ENCODE data around the gene KLF7. TPM values are rescaled to one million over a fixed set of nuclear protein-coding genes. Genes with fewer than 3 reads are reported as not detected.

The KLF7 gene
- total and polyA plus RNA-seq, 7 donors: 1.1 to 13.5 (median 5.4) TPM

GRCh38 chr2:207133820-207134519, 31.8 kb downstream of the KLF7 start:
- Histone ChIP-seq H3K27ac (peak overlapping the region; percentile 66), H3K9me3 (no peaks in the 10 kb centered on the region), H3K27me3 (ENCODE audit: insufficient read depth in 3 of 3, low read length in 2 of 3) (no peaks in the 10 kb centered on the region), H3K36me3 (ENCODE audit: insufficient read depth in 1 of 2, low read depth in 1 of 2) (no peaks in the 10 kb centered on the region), H3K4me3 (peak overlapping the region; percentile 5), H3K4me1 (peaks cover 28% of the 10 kb centered on the region)
- peak; percentile 82 to 94 (median 92) for ATAC-seq
- TF ChIP-seq CTCF (IDR thresholded peaks at IDR 0.05): no peak
- intact Hi-C loops (cut with DNase I): no loop called here
- WGBS, 3 donors: 20 to 25% (median 22%) methylated on average over 13 of the region's 13 CpGs
- DNase-seq: peak; percentile 63 to 81

GRCh38 chr2:207133458-207133819, 32.3 kb downstream of the KLF7 start:
- WGBS, 3 donors: 51 to 68% (median 56%) methylated on average over 6 of the region's 6 CpGs
- Histone ChIP-seq H3K9me3 (no peaks in the 10 kb centered on the region), H3K36me3 (ENCODE audit: insufficient read depth in 1 of 2, low read depth in 1 of 2) (no peaks in the 10 kb centered on the region), H3K4me3 (peak overlapping the region; percentile 5), H3K27ac (peak overlapping the region; percentile 66), H3K4me1 (peaks cover 28% of the 10 kb centered on the region), H3K27me3 (ENCODE audit: insufficient read depth in 3 of 3, low read length in 2 of 3) (no peaks in the 10 kb centered on the region)
- DNase-seq (no peak), ATAC-seq (peak in 3 of 4 donors; percentile 35 to 59 (median 42))
- intact Hi-C loops (cut with DNase I): no loop called here
- TF ChIP-seq CTCF (IDR thresholded peaks at IDR 0.05): no peak

GRCh38 chr2:207132019-207132418, 33.7 kb downstream of the KLF7 start:
- H3K36me3 ChIP-seq (ENCODE audit: insufficient read depth in 1 of 2, low read depth in 1 of 2): no peaks in the 10 kb centered on the region
- H3K9me3 ChIP-seq: no peaks in the 10 kb centered on the region
- DNase-seq: no peak
- ATAC-seq: no peak
- no peaks in the 10 kb centered on the region for H3K27me3 ChIP-seq (ENCODE audit: insufficient read depth in 3 of 3, low read length in 2 of 3)
- intact Hi-C loops (cut with DNase I): no loop called here
- no peak for TF ChIP-seq CTCF (IDR thresholded peaks at IDR 0.05)
- H3K4me1 ChIP-seq: peaks cover 28% of the 10 kb centered on the region
- H3K27ac ChIP-seq: peak overlapping the region; percentile 50
- no peak overlapping the region for H3K4me3 ChIP-seq

- 14 to 60% (median 16%) methylated on average over 2 of the region's 2 CpGs for WGBS, 3 donors
- intact Hi-C loops (cut with DNase I): no loop called here
- Histone ChIP-seq H3K4me3 (no peak overlapping the region), H3K4me1 (peaks cover 26% of the 10 kb centered on the region), H3K27me3 (ENCODE audit: insufficient read depth in 3 of 3, low read length in 2 of 3) (no peaks in the 10 kb centered on the region), H3K9me3 (no peaks in the 10 kb centered on the region), H3K36me3 (ENCODE audit: insufficient read depth in 1 of 2, low read depth in 1 of 2) (no peaks in the 10 kb centered on the region), H3K27ac (peak overlapping the region; percentile 50)
- ATAC-seq: no peak
- TF ChIP-seq CTCF (IDR thresholded peaks at IDR 0.05): no peak
- no peak for DNase-seq
Observed at GRCh38 chr2:207131594-207131993, 34.2 kb downstream of the KLF7 start.

Measured in psoas muscle (tissue), 8 donors.